ENCODE measurements around the gene LY6G5C. TPM values are rescaled to one million over a fixed set of nuclear protein-coding genes. Genes with fewer than 3 reads are reported as not detected.
A peak's percentile ranks its signal among the peaks of the same experiment; 100 is the strongest.

LY6G5C gene
- total and polyA plus RNA-seq, 9 of the 15 experiments (the other 6 are each of a cell fraction or from before 2014, with no cell fraction given): 0.10 to 0.67 (median 0.46) TPM; not detected in 4

- TF ChIP-seq, protein P1, sequence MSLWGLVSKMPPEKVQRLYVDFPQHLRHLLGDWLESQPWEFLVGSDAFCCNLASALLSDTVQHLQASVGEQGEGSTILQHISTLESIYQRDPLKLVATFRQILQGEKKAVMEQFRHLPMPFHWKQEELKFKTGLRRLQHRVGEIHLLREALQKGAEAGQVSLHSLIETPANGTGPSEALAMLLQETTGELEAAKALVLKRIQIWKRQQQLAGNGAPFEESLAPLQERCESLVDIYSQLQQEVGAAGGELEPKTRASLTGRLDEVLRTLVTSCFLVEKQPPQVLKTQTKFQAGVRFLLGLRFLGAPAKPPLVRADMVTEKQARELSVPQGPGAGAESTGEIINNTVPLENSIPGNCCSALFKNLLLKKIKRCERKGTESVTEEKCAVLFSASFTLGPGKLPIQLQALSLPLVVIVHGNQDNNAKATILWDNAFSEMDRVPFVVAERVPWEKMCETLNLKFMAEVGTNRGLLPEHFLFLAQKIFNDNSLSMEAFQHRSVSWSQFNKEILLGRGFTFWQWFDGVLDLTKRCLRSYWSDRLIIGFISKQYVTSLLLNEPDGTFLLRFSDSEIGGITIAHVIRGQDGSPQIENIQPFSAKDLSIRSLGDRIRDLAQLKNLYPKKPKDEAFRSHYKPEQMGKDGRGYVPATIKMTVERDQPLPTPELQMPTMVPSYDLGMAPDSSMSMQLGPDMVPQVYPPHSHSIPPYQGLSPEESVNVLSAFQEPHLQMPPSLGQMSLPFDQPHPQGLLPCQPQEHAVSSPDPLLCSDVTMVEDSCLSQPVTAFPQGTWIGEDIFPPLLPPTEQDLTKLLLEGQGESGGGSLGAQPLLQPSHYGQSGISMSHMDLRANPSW (CRISPR knock-in tag; IDR thresholded peaks at IDR 0.05): peak; percentile 53; the same call in 1 of the 2 replicates
These were observed 10.8 kb upstream of the LY6G5C start (continued) for GRCh38 chr6:31691564-31692108.

DNA sequence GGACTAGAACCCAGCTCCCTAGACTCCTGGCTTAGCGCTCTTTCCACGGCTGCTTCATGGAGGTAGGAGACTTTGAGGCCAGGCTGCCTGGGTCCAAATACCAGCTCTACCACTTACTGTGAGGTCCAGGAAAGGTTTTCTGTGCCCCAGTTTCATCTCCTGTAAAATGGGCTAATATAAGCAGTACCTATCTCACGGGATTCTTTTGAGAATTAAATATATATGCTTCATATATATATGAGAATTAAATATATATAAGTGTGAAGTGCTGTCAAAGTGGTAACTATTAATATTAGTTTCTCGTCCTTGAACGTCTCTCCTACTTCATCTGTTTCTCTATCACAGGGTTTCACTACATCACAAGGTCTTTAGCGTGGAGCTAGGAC is 10.2 kb upstream of the LY6G5C start:
- peaks cover 63 to 65% of the 10 kb centered on the region in 2 experiments for H3K4me1 ChIP-seq (replicated peaks in 1 of 2; ENCODE audit: control insufficient read depth in 2 of 2, insufficient read depth in 2 of 2, low read length in 2 of 2)
- no peaks in the 10 kb centered on the region for H3K27me3 ChIP-seq (ENCODE audit: control insufficient read depth in 2 of 2, insufficient read depth in 2 of 2, low read length in 2 of 2)
- H3K4me3 ChIP-seq: peak overlapping the region; percentile 13; the same call in 1 of the 2 replicates
- intact Hi-C loops (cut with micrococcal nuclease) (loop anchor here (2.0 kb wide), 2 partner anchors 44 to 140 kb away; no protein-coding TSS in a partner anchor), in situ Hi-C loops (cut with MboI) (no loop called here)
- FAIRE-seq (no peak), DNase-seq (ENCODE audit: extremely low read depth in 1 of 4, low spot score in 3 of 4) (no peak), ATAC-seq (no peak)
- 0 out of 2 replicates have a peak overlapping the region, but pooled peaks have one; percentile 14 for H2AFZ ChIP-seq (ENCODE audit: low read depth, low read length)
- H3K79me2 ChIP-seq (ENCODE audit: control insufficient read depth, insufficient read depth, low read length): no peaks in the 10 kb centered on the region; the same call in 2 of the 3 replicates
- no TSS peak for BruUV-seq (replicated peaks)
- peak overlapping the region; percentile 68 to 86; a peak in 3 of 4 replicates for H3K9ac ChIP-seq (ENCODE audit: insufficient read depth in 1 of 2, low read depth in 2 of 2, low read length in 2 of 2)
- CTCF ChIA-PET (ENCODE audit: low intra/inter-chr PET ratio): no interaction called here
- WGBS (ENCODE audit: insufficient coverage, low coverage, missing lambda C conversion rate): 31% methylated on average over 6 of the region's 6 CpGs
- no peaks in the 10 kb centered on the region for H3K9me3 ChIP-seq (replicated peaks; ENCODE audit: control insufficient read depth, insufficient read depth, low read depth, low read length)
- H3K4me2 ChIP-seq (ENCODE audit: insufficient read depth, low read length): peak overlapping the region; percentile 82
- H3K36me3 ChIP-seq (ENCODE audit: control insufficient read depth, insufficient read depth, low read length): peaks cover 91% of the 10 kb centered on the region
- H4K20me1 ChIP-seq (replicated peaks; ENCODE audit: control insufficient read depth, insufficient read depth, low read length): no peaks in the 10 kb centered on the region
- no peaks in the 10 kb centered on the region for H3K9me1 ChIP-seq (ENCODE audit: control insufficient read depth, insufficient read depth, low read length)
- peak overlapping the region; percentile 88 for H3K27ac ChIP-seq (ENCODE audit: extremely low read depth, low read depth, low read length)
- POLR2A ChIA-PET: interaction anchor here (0.6 to 7.1 kb wide), 44 partner anchors 12 to 498 kb away, joined by 3 to 158 read pairs (median 6); partner anchors contain the start of genes ABHD16A, APOM, BAG6 and C6orf47
- TF ChIP-seq ZNF253 (CRISPR knock-in tag; conservative IDR thresholded peaks at IDR 0.05) (no peak), HMGN3 (IDR thresholded peaks at IDR 0.05; ENCODE audit: borderline replicate concordance, extremely low read depth, insufficient read length, low read depth, low read length) (peak; percentile 5), HDGF (IDR thresholded peaks at IDR 0.05) (peak; percentile 14; the same call in 1 of the 2 replicates), ZNF766 (CRISPR knock-in tag; conservative IDR thresholded peaks at IDR 0.05) (no peak; the same call in 1 of the 2 replicates), GABPB1 (CRISPR knock-in tag; IDR thresholded peaks at IDR 0.05) (peak; percentile 50; the same call in 1 of the 2 replicates), HSF4 (CRISPR knock-in tag; IDR thresholded peaks at IDR 0.05; ENCODE audit: borderline replicate concordance) (peak; percentile 85; the same call in 1 of the 2 replicates), PREB (CRISPR knock-in tag; IDR thresholded peaks at IDR 0.05) (0 out of 2 replicates have a peak, but pooled peaks have one; percentile 17)
- TF ChIP-seq, protein P2, sequence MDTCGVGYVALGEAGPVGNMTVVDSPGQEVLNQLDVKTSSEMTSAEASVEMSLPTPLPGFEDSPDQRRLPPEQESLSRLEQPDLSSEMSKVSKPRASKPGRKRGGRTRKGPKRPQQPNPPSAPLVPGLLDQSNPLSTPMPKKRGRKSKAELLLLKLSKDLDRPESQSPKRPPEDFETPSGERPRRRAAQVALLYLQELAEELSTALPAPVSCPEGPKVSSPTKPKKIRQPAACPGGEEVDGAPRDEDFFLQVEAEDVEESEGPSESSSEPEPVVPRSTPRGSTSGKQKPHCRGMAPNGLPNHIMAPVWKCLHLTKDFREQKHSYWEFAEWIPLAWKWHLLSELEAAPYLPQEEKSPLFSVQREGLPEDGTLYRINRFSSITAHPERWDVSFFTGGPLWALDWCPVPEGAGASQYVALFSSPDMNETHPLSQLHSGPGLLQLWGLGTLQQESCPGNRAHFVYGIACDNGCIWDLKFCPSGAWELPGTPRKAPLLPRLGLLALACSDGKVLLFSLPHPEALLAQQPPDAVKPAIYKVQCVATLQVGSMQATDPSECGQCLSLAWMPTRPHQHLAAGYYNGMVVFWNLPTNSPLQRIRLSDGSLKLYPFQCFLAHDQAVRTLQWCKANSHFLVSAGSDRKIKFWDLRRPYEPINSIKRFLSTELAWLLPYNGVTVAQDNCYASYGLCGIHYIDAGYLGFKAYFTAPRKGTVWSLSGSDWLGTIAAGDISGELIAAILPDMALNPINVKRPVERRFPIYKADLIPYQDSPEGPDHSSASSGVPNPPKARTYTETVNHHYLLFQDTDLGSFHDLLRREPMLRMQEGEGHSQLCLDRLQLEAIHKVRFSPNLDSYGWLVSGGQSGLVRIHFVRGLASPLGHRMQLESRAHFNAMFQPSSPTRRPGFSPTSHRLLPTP (IDR thresholded peaks at IDR 0.05; ENCODE audit: borderline replicate concordance, extremely low read depth, insufficient read length): no peak
- TF ChIP-seq, protein P3, sequence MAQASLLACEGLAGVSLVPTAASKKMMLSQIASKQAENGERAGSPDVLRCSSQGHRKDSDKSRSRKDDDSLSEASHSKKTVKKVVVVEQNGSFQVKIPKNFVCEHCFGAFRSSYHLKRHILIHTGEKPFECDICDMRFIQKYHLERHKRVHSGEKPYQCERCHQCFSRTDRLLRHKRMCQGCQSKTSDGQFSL (CRISPR knock-in tag; IDR thresholded peaks at IDR 0.05): no peak
- TF ChIP-seq, protein P3 (tag; IDR thresholded peaks at IDR 0.05): 0 out of 4 replicates have a peak, but pooled peaks of 1 of the 2 experiments have one; percentile 19
